GM12878 (cell line): ENCODE data around the gene ZC3H7B.

Experiments used
- CHD2 ChIP-seq: IDR thresholded peaks from 2 replicates; pipeline ENCODE4 v1.6.1; 2011; ENCODE audit warnings: low read depth, low read length, improper control_type of control experiment, borderline replicate concordance
- CTCF ChIP-seq, 3 experiments: IDR thresholded peaks in 2 of 3; conservative IDR thresholded peaks in 1 of 3; 2 replicates each; pipeline ENCODE4 v1.5.1; 2011; ENCODE audit warnings: low read depth in 3 of 3, low read length in 3 of 3, mild to moderate bottlenecking in 3 of 3, control low read depth in 2 of 3, moderate library complexity in 2 of 3, inconsistent platforms in 1 of 3, mixed read lengths in 1 of 3; ENCODE audit not compliant: control insufficient read depth in 2 of 3, insufficient read depth in 1 of 3; ENCODE audit errors: extremely low read depth in 1 of 3
- EP300 ChIP-seq, 2 experiments: fragments of 150-350 bp in 1 of 2; IDR thresholded peaks; 2 replicates each; pipeline ENCODE4 v1.6.1; 2011 to 2012; ENCODE audit warnings: low read depth in 2 of 2, low read length in 2 of 2, borderline replicate concordance in 1 of 2, improper control_type of control experiment in 1 of 2, inconsistent platforms in 1 of 2; ENCODE audit not compliant: control insufficient read depth in 1 of 2
- ESRRA ChIP-seq: IDR thresholded peaks from 2 replicates; pipeline ENCODE4 v1.6.1; 2012; ENCODE audit warnings: mild to moderate bottlenecking, low read length, improper control_type of control experiment
- MAX ChIP-seq: IDR thresholded peaks from 2 replicates; pipeline ENCODE4 v1.6.1; 2012; ENCODE audit warnings: low read depth, low read length, improper control_type of control experiment
- NFIC ChIP-seq: IDR thresholded peaks from 2 replicates; pipeline ENCODE4 v1.6.1; 2012; ENCODE audit warnings: low read depth, mild to moderate bottlenecking, inconsistent platforms, low read length, moderate library complexity
- POLR2A ChIP-seq: IDR thresholded peaks from 2 replicates; pipeline ENCODE4 v1.6.1; 2011; ENCODE audit warnings: low read depth, mild to moderate bottlenecking, low read length
- RAD21 ChIP-seq: IDR thresholded peaks from 2 replicates; pipeline ENCODE4 v1.6.1; 2011; ENCODE audit warnings: mild to moderate bottlenecking, low read depth, low read length, moderate library complexity; ENCODE audit not compliant: insufficient read depth
- RFX5 ChIP-seq: IDR thresholded peaks from 2 replicates; pipeline ENCODE4 v1.6.1; 2011; ENCODE audit warnings: low read depth, low read length, improper control_type of control experiment
- SIN3A ChIP-seq: IDR thresholded peaks from 2 replicates; pipeline ENCODE4 v1.6.1; 2012; ENCODE audit warnings: low read depth, low read length, improper control_type of control experiment
- STAT1 ChIP-seq: fragments of 450-650 bp; conservative IDR thresholded peaks from 2 replicates; pipeline ENCODE4 v1.6.1; 2014; ENCODE audit warnings: antibody characterized with exemption, mild to moderate bottlenecking
- ZNF274 ChIP-seq: IDR thresholded peaks from one replicate; pipeline ENCODE4 v1.8.0; 2011; ENCODE audit not compliant: insufficient read length, insufficient read depth
- TF ChIP-seq, protein P1 (sequence below): fragments of 450-650 bp; IDR thresholded peaks from 2 replicates; pipeline ENCODE4 v1.6.1; 2014; ENCODE audit warnings: mild to moderate bottlenecking
- TF ChIP-seq, protein P2 (sequence below): fragments of 450-650 bp; formaldehyde crosslinking; IDR thresholded peaks from 2 replicates; pipeline ENCODE4 v1.5.0; 2022; ENCODE audit warnings: mild to moderate bottlenecking, missing genetic modification characterization

GRCh38 chr22:41394012-41394356 is 92.7 kb downstream of the ZC3H7B start:
- TF ChIP-seq CTCF (IDR thresholded peaks at IDR 0.05 in 2 of 3, conservative IDR thresholded peaks at IDR 0.05 in 1 of 3; ENCODE audit: control insufficient read depth in 2 of 3, extremely low read depth in 1 of 3, insufficient read depth in 1 of 3, low read depth in 3 of 3, low read length in 3 of 3) (no peak), MAX (no peak), POLR2A (no peak), RAD21 (no peak), ESRRA (no peak), EP300 (IDR thresholded peaks at IDR 0.05; ENCODE audit: borderline replicate concordance in 1 of 2, control insufficient read depth in 1 of 2, low read depth in 2 of 2, low read length in 2 of 2) (no peak), RFX5 (no peak), ZNF274 (no peak), CHD2 (no peak), STAT1 (no peak), SIN3A (no peak), NFIC (no peak)
- TF ChIP-seq, protein P1, sequence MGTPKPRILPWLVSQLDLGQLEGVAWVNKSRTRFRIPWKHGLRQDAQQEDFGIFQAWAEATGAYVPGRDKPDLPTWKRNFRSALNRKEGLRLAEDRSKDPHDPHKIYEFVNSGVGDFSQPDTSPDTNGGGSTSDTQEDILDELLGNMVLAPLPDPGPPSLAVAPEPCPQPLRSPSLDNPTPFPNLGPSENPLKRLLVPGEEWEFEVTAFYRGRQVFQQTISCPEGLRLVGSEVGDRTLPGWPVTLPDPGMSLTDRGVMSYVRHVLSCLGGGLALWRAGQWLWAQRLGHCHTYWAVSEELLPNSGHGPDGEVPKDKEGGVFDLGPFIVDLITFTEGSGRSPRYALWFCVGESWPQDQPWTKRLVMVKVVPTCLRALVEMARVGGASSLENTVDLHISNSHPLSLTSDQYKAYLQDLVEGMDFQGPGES, result no peak
- TF ChIP-seq, protein P2, sequence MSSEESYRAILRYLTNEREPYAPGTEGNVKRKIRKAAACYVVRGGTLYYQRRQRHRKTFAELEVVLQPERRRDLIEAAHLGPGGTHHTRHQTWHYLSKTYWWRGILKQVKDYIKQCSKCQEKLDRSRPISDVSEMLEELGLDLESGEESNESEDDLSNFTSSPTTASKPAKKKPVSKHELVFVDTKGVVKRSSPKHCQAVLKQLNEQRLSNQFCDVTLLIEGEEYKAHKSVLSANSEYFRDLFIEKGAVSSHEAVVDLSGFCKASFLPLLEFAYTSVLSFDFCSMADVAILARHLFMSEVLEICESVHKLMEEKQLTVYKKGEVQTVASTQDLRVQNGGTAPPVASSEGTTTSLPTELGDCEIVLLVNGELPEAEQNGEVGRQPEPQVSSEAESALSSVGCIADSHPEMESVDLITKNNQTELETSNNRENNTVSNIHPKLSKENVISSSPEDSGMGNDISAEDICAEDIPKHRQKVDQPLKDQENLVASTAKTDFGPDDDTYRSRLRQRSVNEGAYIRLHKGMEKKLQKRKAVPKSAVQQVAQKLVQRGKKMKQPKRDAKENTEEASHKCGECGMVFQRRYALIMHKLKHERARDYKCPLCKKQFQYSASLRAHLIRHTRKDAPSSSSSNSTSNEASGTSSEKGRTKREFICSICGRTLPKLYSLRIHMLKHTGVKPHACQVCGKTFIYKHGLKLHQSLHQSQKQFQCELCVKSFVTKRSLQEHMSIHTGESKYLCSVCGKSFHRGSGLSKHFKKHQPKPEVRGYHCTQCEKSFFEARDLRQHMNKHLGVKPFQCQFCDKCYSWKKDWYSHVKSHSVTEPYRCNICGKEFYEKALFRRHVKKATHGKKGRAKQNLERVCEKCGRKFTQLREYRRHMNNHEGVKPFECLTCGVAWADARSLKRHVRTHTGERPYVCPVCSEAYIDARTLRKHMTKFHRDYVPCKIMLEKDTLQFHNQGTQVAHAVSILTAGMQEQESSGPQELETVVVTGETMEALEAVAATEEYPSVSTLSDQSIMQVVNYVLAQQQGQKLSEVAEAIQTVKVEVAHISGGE (CRISPR knock-in tag), result no peak
